Body of pancreas (tissue), 4 donors: ENCODE results near the gene PREX1.

Experiments used
- CTCF ChIP-seq, 7 experiments: fragments of 450-650 bp in 4 of 7; fragments of 200-600 bp in 3 of 7; sonication (generic) in 3 of 7; IDR thresholded peaks; one replicate each; pipeline ENCODE4 v1.5.1; 2016 to 2019; ENCODE audit warnings: antibody characterized with exemption in 7 of 7
- POLR2A ChIP-seq, 3 donors: fragments of 450-650 bp; IDR thresholded peaks; one replicate each; pipeline ENCODE4 v1.6.1; 2016; ENCODE audit warnings: antibody characterized with exemption in 3 of 3, mild to moderate bottlenecking in 2 of 3

GRCh38 chr20:48823960-48824498 is 3.8 kb downstream of the PREX1 start:
- TF ChIP-seq CTCF (IDR thresholded peaks at IDR 0.05) (no peak), POLR2A (IDR thresholded peaks at IDR 0.05) (no peak)
